HG02678 (cell line): ENCODE measurements around the gene LYVE1.
A peak's percentile ranks its signal among the peaks of the same experiment; 100 is the strongest.

Experiments used
- ATAC-seq: cut with Tn5 transposase; IDR thresholded peaks from one replicate; pipeline ENCODE4 v1.9.1; 2021; ENCODE audit warnings: mild to moderate bottlenecking, moderate library complexity; ENCODE audit not compliant: unreplicated experiment

Gene LYVE1

GRCh38 chr11:10561043-10561818, 7.2 kb downstream of the LYVE1 start:
- ATAC-seq = no peak

DNA sequence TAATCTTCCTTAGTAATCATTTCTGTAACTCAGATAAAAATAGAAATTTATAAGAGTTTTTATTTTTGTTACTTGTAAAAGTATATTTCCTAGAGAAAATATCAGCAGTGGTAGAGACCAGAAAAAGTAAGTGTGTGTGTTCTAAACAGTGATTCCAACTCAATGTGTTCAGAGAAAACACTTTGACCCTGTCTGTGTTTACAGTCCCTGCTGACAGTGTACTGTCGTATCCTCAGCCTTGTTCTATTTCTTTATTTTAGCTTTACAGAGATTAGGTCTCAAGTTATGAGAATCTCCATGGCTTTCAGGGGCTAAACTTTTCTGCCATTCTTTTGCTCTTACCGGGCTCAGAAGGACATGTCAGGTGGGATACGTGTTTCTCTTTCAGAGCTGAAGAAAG, 10.2 kb downstream of the LYVE1 start:
- ATAC-seq = no peak

DNA sequence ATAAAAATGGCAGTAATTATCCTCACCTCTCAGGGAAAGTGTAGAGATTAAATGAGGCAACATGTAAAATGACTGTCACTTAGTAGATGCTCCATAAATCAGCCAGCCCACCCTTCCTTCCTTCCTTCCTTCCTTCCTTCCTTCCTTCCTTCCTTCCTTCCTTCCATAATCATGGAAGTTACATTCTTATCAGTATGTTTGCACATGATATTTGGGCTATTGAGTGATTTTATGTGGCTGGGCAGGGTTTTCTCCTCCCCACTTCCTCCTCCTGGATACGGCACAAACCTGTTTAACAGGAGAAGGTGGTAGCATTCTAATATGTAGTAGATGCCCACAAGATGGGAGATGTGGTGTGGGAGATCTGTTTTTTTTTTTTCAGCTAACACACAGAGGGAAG, 11.9 kb downstream of the LYVE1 start:
- ATAC-seq = no peak

- ATAC-seq = no peak
These were observed 16.6 kb downstream of the LYVE1 start for GRCh38 chr11:10551845-10552352.

GRCh38 chr11:10551290-10551592, 17.2 kb downstream of the LYVE1 start:
- ATAC-seq = no peak

DNA sequence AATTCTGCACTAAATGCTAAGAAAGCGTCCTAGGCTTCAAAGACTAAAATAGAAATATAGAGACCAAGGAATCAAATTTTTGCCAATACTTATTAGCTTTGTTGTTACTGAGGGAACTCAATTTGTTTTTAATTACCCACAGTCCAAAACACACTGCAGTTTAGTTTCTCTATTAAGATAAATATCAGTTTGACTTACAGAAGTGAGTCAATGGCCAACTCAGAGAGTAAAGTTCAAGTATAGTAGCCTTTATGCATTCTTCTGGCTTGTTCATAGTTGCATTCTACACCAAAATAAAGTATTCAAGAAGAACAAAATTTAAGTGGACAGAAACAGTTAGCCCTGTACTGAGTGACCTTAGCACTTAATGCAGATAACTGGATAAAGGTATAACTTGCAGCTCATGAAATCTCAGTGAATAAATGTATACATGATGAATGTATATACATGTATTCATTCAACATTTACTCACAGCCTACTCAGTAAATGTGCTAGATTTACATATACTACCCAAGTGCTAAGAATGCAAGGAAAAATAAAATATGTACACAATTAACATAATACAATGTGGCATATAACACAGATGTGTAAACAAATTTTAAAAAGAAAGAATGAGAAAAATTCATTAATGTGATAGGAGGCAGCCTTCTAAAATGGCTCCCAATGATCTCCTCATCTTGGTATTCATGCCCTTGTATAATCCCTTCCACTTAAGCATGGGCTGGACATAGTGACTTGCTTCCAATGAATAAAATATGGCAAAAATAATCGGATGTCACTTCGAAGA, 17.8 kb downstream of the LYVE1 start:
- no peak for ATAC-seq

- ATAC-seq = no peak
These were observed 23.7 kb downstream of the LYVE1 start for GRCh38 chr11:10544491-10545465.

- ATAC-seq = no peak
These were observed 24.7 kb downstream of the LYVE1 start for GRCh38 chr11:10543782-10544181.

- no peak for ATAC-seq
These were observed 25.7 kb downstream of the LYVE1 start for GRCh38 chr11:10542776-10543175.

GRCh38 chr11:10541561-10541930, 26.9 kb downstream of the LYVE1 start:
- ATAC-seq = no peak

DNA sequence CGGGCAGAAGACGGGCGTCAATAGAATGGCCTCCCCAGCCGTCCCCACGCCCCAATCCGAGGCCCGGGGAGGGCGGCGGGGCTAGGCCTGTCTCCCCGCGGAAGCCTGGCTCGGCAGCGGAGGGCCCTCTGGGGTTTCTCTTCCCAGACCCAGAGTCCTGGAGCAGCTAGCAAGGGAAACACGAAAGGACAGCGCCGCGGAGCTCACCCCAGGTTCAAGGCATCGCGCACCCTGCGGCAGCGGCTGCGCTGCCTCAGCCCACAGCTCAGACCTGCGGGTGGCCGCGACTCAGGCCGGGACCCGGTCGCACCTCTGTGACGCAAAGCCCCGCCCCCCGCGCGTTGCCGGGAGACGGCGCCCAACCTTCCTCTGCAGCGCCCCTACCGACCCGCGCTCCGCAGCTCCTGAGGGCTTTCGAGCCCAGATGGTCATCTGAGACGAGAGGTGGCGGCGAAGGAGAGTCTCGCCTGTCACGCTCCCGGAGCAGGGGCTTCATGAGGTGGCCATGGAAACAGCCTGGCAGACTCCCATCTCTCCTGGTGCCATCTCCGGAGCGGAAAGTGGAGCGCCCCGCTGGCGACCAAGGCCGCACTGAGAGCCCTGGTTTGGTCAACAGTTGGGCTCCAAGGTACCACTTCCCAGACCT, 27.4 kb downstream of the LYVE1 start, which contains the start of gene RNF141:
RNF141 (minus strand) TSS at position 273 of the 646 bp plus-strand sequence. CDS start 7,029 bp downstream, outside the sequence.
- peak; percentile 98 for ATAC-seq

GRCh38 chr11:10540546-10540914, 27.9 kb downstream of the LYVE1 start:
- peak; percentile 31 for ATAC-seq

DNA sequence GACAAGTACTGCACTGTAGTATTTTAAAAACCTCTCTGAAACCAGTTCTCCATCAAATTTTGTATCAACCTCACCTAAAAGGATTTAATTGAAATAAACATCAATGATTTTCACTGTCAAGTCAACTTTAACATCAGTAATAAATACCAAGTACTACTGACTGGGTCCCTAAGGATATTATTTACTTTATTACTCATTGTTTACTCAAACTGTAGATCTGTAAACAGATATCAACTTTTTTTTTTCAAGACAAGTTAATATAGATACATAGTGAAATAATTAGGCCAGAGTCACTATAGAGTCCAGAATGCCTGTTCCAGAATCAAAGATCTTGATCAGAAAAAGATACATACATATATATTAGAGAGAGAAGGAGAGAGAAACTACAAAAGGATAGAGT, 29.1 kb downstream of the LYVE1 start:
- no peak for ATAC-seq

DNA sequence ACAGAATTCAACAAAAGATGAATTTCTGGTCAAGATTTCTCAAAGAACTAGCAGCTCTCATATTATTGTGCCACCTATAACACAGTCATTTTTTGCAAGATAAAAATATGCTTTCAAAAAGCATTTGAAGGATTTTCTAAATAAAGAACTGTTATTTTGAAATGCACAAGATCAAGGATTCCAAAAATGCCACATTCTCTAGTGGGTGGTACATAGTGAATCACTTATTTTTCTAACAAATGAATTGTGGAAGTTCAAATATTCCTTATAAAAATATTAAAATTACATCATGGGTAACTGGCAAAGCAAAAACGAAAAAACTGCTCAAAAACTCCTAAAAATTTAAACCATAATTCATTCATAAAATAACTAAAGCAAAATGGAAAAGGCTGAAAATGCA, 29.5 kb downstream of the LYVE1 start:
- no peak for ATAC-seq

DNA sequence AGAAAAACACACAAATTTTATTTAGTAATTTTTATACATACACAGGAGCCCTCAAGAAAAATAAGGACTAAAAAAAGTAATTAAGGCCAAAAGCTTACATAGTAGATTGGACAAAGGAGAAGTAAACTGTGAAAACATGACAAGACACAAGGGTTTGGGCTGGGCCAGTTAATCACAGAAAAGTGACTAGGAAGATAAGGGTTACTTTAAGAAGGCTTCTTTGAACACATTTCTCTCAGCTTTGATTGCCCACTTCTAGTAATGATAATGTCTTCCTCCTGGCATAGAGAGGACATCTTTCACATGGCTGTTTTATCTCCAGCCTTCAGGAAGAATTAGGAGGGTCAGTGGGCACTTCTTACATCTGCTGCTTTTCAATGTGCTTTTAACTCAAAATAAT, 30.9 kb downstream of the LYVE1 start:
- no peak for ATAC-seq

DNA sequence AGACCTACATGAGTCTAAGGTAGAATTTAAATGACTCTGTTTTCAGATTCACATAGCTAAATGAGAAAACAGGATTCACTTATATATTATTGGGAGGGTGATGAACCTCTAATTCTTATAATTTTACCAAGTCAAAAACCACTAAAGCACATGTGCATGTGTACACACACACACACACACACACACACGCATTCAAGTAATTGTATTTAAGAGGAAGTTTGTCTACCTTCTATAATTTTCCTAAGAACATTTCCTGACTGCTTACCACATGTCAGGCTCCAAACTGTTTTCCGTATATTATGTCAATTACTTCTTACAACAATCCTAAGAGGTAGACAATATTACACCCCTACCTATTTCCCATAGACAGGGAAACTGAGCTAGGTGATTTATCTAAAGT, 34.1 kb downstream of the LYVE1 start:
- ATAC-seq = no peak

DNA sequence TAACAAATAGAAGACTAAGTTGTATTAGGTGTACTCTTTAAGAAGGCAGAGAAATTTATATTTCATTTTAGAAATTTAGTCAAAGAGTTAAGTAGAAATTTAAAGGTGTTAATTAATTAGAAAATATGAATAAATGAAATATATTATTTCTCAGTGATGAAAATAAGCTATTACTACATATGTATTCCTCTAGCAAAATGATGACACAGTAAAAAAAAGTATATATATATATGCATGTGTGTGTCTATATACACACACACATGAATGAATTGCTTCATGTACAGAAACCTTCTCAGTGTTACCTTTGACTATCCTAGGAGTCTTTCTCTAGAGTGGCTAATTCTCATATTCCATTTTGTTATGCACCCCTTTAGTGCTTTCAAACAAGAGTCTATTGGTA, 35.1 kb downstream of the LYVE1 start:
- no peak for ATAC-seq

DNA sequence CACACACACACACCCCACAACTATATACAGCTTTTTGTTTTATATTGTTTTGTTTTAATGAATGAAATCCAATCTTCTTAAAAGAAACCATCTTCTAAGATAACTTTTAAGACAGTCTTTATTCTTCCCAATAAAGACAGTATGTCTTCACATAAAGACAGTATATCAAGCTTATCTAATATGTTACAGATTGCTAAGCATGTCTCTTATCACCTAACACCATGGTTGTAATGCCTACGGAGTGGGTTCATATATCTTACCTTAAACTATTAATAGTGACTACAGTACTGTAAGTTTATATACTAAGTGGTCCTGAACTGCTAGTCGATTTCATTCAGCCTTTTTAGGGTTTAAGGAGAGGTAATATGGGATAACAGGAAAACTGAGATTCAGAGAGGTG, 35.9 kb downstream of the LYVE1 start:
- no peak for ATAC-seq

DNA sequence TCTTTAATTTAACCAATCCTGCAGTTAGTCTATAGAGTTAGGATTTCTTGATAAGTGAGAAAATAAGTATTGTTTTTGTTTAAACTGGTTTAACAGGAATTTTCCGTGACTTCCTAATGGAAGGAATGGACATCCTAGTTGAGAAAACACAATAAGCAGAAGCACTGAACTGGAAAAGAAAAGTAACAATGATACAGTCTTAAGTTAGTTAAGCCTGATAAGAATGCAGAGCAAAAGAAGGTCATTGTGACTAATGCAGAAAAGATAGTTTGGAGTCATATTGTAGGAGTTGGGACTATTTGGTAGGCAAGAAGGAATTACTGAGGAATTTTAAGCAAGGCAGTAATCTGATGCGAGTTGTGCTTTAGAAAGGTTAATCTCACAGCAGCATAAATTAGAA, 39.2 kb downstream of the LYVE1 start:
- no peak for ATAC-seq

GRCh38 chr11:10528121-10528520, 40.3 kb downstream of the LYVE1 start:
- no peak for ATAC-seq
